Measurements from ENCODE around the gene FAM131B.
A peak's percentile ranks its signal among the peaks of the same experiment; 100 is the strongest.

FAM131B gene

GRCh38 chr7:143385891-143386781 is 23.6 kb upstream of the FAM131B start:
- peaks cover 10 to 61% (median 55%) of the 10 kb centered on the region in 4 experiments for H3K4me1 ChIP-seq (ENCODE audit: control extremely low read depth in 1 of 4, control insufficient read depth in 4 of 4, insufficient read depth in 4 of 4, low read length in 3 of 4)
- peak; percentile 48 to 86 (median 76) for DNase-seq
- H3K27me3 ChIP-seq (replicated peaks in 2 of 5; ENCODE audit: control insufficient read depth in 4 of 5, insufficient read depth in 5 of 5, low read length in 4 of 5) = no peaks in the 10 kb centered on the region
- CTCF ChIA-PET = interaction anchor here (0.7 to 4.4 kb wide), 4 partner anchors 8 to 31 kb away, joined by 3 to 38 read pairs (median 3); no protein-coding TSS in a partner anchor
- peaks cover 13 to 73% (median 30%) of the 10 kb centered on the region in 4 experiments for H3K36me3 ChIP-seq (ENCODE audit: control insufficient read depth in 4 of 4, insufficient read depth in 4 of 4, low read length in 3 of 4)
- POLR2A ChIA-PET = interaction anchor here (1.5 kb wide), 1 partner anchor 9 kb away, joined by 8 read pairs; no protein-coding TSS in a partner anchor
- H3K9me3 ChIP-seq (ENCODE audit: control extremely low read depth in 1 of 5, control insufficient read depth in 4 of 5, insufficient read depth in 2 of 5, low read depth in 1 of 5, low read length in 4 of 5) = no peaks in the 10 kb centered on the region
- H3K4me3 ChIP-seq (ENCODE audit: control insufficient read depth in 1 of 7, extremely low read depth in 1 of 7, insufficient read depth in 4 of 7, low read depth in 2 of 7, low read length in 6 of 7) = peak overlapping the region in 5 of 7 experiments; percentile 9 to 67 (median 46)
- 8% methylated on average over 13 of the region's 19 CpGs for WGBS (ENCODE audit: insufficient coverage)
- no peak overlapping the region for H3K27ac ChIP-seq (ENCODE audit: insufficient read depth in 1 of 2, low read depth in 1 of 2, low read length in 2 of 2, poor library complexity in 1 of 2, severe bottlenecking in 2 of 2)

DNA sequence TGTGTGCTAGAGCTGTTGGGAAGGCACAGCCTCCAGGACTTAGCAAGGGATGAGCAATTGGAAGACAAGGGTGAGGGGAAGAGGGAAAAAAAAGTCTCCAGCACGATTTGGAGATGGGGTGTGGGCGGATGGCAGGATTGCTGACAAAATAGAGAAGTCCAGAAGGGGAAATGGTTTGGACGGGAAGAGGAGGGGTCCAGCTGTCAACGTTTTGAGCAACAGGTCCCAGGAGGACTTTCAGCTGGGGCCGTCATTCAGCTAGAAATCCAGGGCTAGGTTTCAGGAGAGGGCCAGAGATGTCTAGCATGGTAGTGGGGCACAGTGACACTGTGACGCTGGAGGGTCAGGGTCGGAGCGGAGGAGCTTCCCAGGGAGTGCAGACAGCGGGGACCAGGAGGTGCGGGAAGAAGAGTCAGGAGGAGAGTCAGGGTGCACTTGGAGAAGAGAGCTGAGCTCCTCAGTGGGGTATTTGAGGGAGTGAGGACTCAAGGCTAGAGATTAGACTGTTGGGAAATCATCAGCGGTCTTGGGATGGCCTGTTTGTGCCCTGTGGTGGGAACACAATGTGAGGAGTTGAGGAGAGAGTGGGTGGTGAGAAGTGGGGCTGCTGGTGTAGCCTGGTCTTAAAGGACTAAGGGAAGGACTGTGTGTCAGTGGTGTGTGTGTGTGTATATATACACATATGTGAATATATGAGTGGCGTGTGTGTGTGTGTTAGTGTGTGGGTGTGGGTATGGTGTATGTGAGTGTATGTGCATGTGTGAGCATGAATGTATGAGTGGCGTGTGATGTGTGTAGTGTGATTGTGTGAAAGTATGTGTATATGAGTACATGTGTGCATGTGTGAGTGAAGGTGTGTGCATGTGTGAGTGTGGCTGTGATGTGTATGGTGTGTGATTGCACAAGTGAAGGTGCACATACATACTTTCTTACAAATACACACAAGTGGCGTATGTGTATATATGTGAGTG is 22.4 kb upstream of the FAM131B start:
- no peak overlapping the region for H3K27ac ChIP-seq (ENCODE audit: insufficient read depth in 1 of 2, low read depth in 1 of 2, low read length in 2 of 2, poor library complexity in 1 of 2, severe bottlenecking in 2 of 2)
- peak in 1 of 3 donors; percentile 55 for DNase-seq
- H3K36me3 ChIP-seq (ENCODE audit: control insufficient read depth in 4 of 4, insufficient read depth in 4 of 4, low read length in 3 of 4) = peaks cover 10 to 61% (median 23%) of the 10 kb centered on the region in 4 experiments
- ChIA-PET CTCF (interaction anchor here (0.6 to 4.4 kb wide), 17 partner anchors 9 to 170 kb away, joined by 3 to 38 read pairs (median 4); partner anchors contain the start of gene EPHA1), POLR2A (interaction anchor here (0.6 to 1.5 kb wide), 5 partner anchors 8 to 25 kb away, joined by 3 to 8 read pairs (median 5); no protein-coding TSS in a partner anchor)
- no peaks in the 10 kb centered on the region for H3K27me3 ChIP-seq (replicated peaks in 2 of 5; ENCODE audit: control insufficient read depth in 4 of 5, insufficient read depth in 5 of 5, low read length in 4 of 5)
- peaks cover 11 to 66% (median 57%) of the 10 kb centered on the region in 4 experiments for H3K4me1 ChIP-seq (ENCODE audit: control extremely low read depth in 1 of 4, control insufficient read depth in 4 of 4, insufficient read depth in 4 of 4, low read length in 3 of 4)
- 39% methylated on average over 11 of the region's 14 CpGs for WGBS (ENCODE audit: insufficient coverage)
- peak overlapping the region in 5 of 7 experiments; percentile 34 to 93 (median 46) for H3K4me3 ChIP-seq (ENCODE audit: control insufficient read depth in 1 of 7, extremely low read depth in 1 of 7, insufficient read depth in 4 of 7, low read depth in 2 of 7, low read length in 6 of 7)
- no peaks in the 10 kb centered on the region for H3K9me3 ChIP-seq (ENCODE audit: control extremely low read depth in 1 of 5, control insufficient read depth in 4 of 5, insufficient read depth in 2 of 5, low read depth in 1 of 5, low read length in 4 of 5)

DNA sequence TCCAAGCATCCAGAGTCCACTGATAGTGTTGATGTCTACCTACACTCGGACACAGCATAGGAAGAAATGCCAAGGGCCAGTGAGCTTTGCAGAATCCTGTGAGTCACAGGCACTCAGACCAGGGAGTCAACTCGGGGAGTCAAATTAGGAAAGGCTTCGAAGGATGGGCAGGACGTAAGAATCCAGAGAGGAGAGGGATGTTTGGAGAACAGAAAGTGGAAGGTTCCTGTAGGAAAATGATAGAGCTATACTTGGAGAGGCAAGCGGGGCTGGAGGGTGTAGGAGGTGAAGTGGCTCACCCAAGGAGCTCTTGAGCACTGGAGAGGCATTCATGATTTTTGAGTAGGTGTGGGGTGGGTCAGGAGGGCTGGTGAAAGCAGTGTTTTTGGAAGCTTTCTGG is 21.6 kb upstream of the FAM131B start:
- Histone ChIP-seq H3K27me3 (replicated peaks in 2 of 5; ENCODE audit: control insufficient read depth in 4 of 5, insufficient read depth in 5 of 5, low read length in 4 of 5) (no peaks in the 10 kb centered on the region), H3K27ac (ENCODE audit: insufficient read depth in 1 of 2, low read depth in 1 of 2, low read length in 2 of 2, poor library complexity in 1 of 2, severe bottlenecking in 2 of 2) (no peak overlapping the region), H3K4me1 (ENCODE audit: control extremely low read depth in 1 of 4, control insufficient read depth in 4 of 4, insufficient read depth in 4 of 4, low read length in 3 of 4) (peaks cover 19 to 74% (median 63%) of the 10 kb centered on the region in 4 experiments), H3K4me3 (ENCODE audit: control insufficient read depth in 1 of 7, extremely low read depth in 1 of 7, insufficient read depth in 4 of 7, low read depth in 2 of 7, low read length in 6 of 7) (peak overlapping the region in 5 of 7 experiments; percentile 34 to 93 (median 46)), H3K9me3 (ENCODE audit: control extremely low read depth in 1 of 5, control insufficient read depth in 4 of 5, insufficient read depth in 2 of 5, low read depth in 1 of 5, low read length in 4 of 5) (no peaks in the 10 kb centered on the region), H3K36me3 (ENCODE audit: control insufficient read depth in 4 of 4, insufficient read depth in 4 of 4, low read length in 3 of 4) (peaks cover 7 to 53% (median 16%) of the 10 kb centered on the region in 4 experiments)
- ChIA-PET CTCF (interaction anchor here (0.6 to 4.4 kb wide), 17 partner anchors 9 to 169 kb away, joined by 3 to 38 read pairs (median 4); partner anchors contain the start of gene EPHA1), POLR2A (interaction anchor here (0.6 to 1.3 kb wide), 5 partner anchors 9 to 26 kb away, joined by 3 to 8 read pairs (median 5); no protein-coding TSS in a partner anchor)
- 78% methylated on average over 5 of the region's 5 CpGs for WGBS (ENCODE audit: insufficient coverage)
- DNase-seq = no peak

DNA sequence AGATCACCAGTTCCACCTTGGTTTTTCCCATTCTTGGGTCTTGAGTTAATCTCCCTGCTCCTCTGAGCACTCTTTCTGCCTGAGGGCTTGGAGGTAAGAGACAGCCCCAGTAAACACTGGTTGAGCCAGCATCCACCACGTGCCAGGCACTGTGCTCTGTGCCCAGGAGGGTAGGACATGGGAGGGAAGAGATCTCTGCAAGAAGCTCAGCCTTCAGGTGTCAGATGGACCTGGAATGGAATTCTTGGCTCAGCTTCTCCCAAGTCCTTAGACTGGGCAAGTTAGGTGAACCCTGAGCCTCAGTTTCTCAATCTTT is 21.1 kb upstream of the FAM131B start:
- CTCF ChIA-PET = interaction anchor here (0.8 to 4.4 kb wide), 10 partner anchors 9 to 143 kb away, joined by 3 to 38 read pairs (median 4); partner anchors contain the start of gene EPHA1
- Histone ChIP-seq H3K9me3 (ENCODE audit: control extremely low read depth in 1 of 5, control insufficient read depth in 4 of 5, insufficient read depth in 2 of 5, low read depth in 1 of 5, low read length in 4 of 5) (no peaks in the 10 kb centered on the region), H3K27ac (ENCODE audit: insufficient read depth in 1 of 2, low read depth in 1 of 2, low read length in 2 of 2, poor library complexity in 1 of 2, severe bottlenecking in 2 of 2) (no peak overlapping the region), H3K36me3 (ENCODE audit: control insufficient read depth in 4 of 4, insufficient read depth in 4 of 4, low read length in 3 of 4) (peaks cover 2 to 48% (median 10%) of the 10 kb centered on the region in 4 experiments), H3K27me3 (replicated peaks in 2 of 5; ENCODE audit: control insufficient read depth in 4 of 5, insufficient read depth in 5 of 5, low read length in 4 of 5) (no peaks in the 10 kb centered on the region), H3K4me1 (ENCODE audit: control extremely low read depth in 1 of 4, control insufficient read depth in 4 of 4, insufficient read depth in 4 of 4, low read length in 3 of 4) (peaks cover 22 to 79% (median 69%) of the 10 kb centered on the region in 4 experiments), H3K4me3 (ENCODE audit: control insufficient read depth in 1 of 7, extremely low read depth in 1 of 7, insufficient read depth in 4 of 7, low read depth in 2 of 7, low read length in 6 of 7) (peak overlapping the region in 4 of 7 experiments; percentile 30 to 93 (median 41))
- DNase-seq = no peak
- POLR2A ChIA-PET = interaction anchor here (1.0 to 1.3 kb wide), 3 partner anchors 10 to 23 kb away, joined by 4 to 6 read pairs (median 5); no protein-coding TSS in a partner anchor
- WGBS (ENCODE audit: insufficient coverage) = no CpG with 5 or more reads among the region's 1 CpG

- H3K27me3 ChIP-seq (replicated peaks in 2 of 5; ENCODE audit: control insufficient read depth in 4 of 5, insufficient read depth in 5 of 5, low read length in 4 of 5) = no peaks in the 10 kb centered on the region
- no peak for DNase-seq
- CTCF ChIA-PET = interaction anchor here (0.8 to 4.4 kb wide), 7 partner anchors 8 to 84 kb away, joined by 3 to 38 read pairs (median 7); partner anchors contain the start of gene EPHA1
- WGBS (ENCODE audit: insufficient coverage) = 95% methylated on average over 15 of the region's 15 CpGs
- H3K4me3 ChIP-seq (ENCODE audit: control insufficient read depth in 1 of 7, extremely low read depth in 1 of 7, insufficient read depth in 4 of 7, low read depth in 2 of 7, low read length in 6 of 7) = peak overlapping the region in 6 of 7 experiments; percentile 78 to 95 (median 88)
- H3K9me3 ChIP-seq (ENCODE audit: control extremely low read depth in 1 of 5, control insufficient read depth in 4 of 5, insufficient read depth in 2 of 5, low read depth in 1 of 5, low read length in 4 of 5) = no peaks in the 10 kb centered on the region
- H3K27ac ChIP-seq (ENCODE audit: insufficient read depth in 1 of 2, low read depth in 1 of 2, low read length in 2 of 2, poor library complexity in 1 of 2, severe bottlenecking in 2 of 2) = no peak overlapping the region
- peaks cover 0 to 42% (median 6%) of the 10 kb centered on the region in 4 experiments for H3K36me3 ChIP-seq (ENCODE audit: control insufficient read depth in 4 of 4, insufficient read depth in 4 of 4, low read length in 3 of 4)
- POLR2A ChIA-PET = interaction anchor here (1.0 to 1.3 kb wide), 2 partner anchors 12 to 24 kb away, joined by 5 to 6 read pairs; no protein-coding TSS in a partner anchor
- H3K4me1 ChIP-seq (ENCODE audit: control extremely low read depth in 1 of 4, control insufficient read depth in 4 of 4, insufficient read depth in 4 of 4, low read length in 3 of 4) = peaks cover 22 to 85% (median 72%) of the 10 kb centered on the region in 4 experiments
Observed at GRCh38 chr7:143382791-143383641, 20.5 kb upstream of the FAM131B start.

All from common myeloid progenitor, CD34-positive (primary cell).